Renal cortical epithelial cell (primary cell): Measurements from ENCODE around the gene FREY1. TPM values are rescaled to one million over a fixed set of nuclear protein-coding genes. Genes with fewer than 3 reads are reported as not detected.

Source experiments
- DNase-seq: peaks from one replicate; pipeline ENCODE4 v3.0.0-alpha.2; 2011; ENCODE audit warnings: low read depth
- total RNA-seq: library from RNA; depleted of rRNA; stranded (reverse); fragments of >200 nt; gene quantifications from 2 replicates; pipeline ENCODE4 v1.2.3, GENCODE V29; 2014

The FREY1 gene, protein sequence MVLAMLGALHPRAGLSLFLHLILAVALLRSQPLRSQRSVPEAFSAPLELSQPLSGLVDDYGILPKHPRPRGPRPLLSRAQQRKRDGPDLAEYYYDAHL
- total RNA-seq, result 0.70 TPM in 1 of 2 replicates, not detected in the other

GRCh38 chr11:45906965-45907611, at the start of gene FREY1:
Gene FREY1 (minus strand): TSS chr11:45907271. CDS start chr11:45907245, 26 bp downstream.
- DNase-seq, result no peak

- DNase-seq, result peak; percentile 6
These were observed 42.9 kb upstream of the FREY1 start for GRCh38 chr11:45949992-45950407.

DNA sequence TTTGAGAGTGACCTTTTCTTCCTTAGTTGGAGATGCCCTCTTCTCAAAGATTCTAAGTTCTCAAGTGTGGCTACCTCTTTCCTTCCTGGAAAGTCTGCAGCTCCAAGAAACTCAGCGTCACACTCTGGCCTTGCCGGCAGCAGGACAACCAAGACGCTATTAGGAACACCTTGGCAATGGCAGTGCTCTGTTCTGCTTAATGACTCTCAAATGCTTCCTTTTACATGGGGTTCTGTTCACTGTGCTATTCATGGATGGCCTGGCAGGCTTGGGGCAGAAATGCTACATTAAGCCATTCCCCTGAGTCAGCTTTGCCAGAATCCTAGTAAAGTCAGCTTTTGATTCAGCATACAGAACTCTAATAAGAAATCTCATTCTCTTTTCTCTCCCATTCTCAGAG, 41.3 kb upstream of the FREY1 start:
- peak; percentile 78 for DNase-seq

- no peak for DNase-seq
These were observed 40.8 kb upstream of the FREY1 start for GRCh38 chr11:45947885-45948284.

- no peak for DNase-seq
These were observed 38.4 kb upstream of the FREY1 start for GRCh38 chr11:45945397-45945999.

DNA sequence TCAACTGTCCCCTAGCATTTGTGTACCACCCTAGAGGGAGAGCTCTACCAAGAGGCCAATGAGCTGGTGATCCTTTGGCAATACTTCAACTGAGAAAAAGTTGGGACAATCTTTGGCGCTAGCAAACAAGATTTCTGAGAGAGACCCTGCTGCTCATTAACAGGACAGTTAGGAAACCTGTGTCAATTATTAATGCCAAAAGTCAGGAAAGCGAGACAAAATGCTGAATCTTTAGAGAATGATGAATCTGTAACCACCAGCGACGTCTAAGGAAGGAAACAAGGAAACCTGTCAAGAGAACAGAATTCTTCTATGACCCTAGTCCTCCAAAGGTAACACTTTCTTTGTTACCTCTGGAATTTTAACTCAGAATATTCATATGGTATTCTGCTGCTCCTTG, 35.3 kb upstream of the FREY1 start:
- DNase-seq, result peak; percentile 83

DNA sequence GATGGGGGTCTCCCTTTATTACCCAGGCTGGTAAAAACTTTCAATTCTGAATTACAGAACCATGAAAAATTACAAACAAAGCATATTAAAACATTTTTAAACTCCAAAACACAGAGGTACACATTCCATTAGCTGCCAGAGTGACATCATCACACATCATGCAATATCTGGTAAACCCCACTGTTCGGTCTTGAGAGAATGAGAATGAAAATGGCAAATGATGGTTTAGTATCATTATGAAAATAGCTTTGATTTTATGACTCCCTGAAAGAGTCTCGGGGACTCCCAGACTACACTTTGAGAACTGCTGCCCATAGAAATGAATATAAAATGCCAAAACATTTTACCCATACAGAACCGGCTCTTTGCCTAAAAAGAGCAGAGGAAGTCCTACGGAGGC, 34.2 kb upstream of the FREY1 start:
- DNase-seq, result no peak

GRCh38 chr11:45939836-45940235, 32.8 kb upstream of the FREY1 start:
- DNase-seq, result peak; percentile 31

GRCh38 chr11:45937916-45938315, 30.8 kb upstream of the FREY1 start:
- no peak for DNase-seq

DNA sequence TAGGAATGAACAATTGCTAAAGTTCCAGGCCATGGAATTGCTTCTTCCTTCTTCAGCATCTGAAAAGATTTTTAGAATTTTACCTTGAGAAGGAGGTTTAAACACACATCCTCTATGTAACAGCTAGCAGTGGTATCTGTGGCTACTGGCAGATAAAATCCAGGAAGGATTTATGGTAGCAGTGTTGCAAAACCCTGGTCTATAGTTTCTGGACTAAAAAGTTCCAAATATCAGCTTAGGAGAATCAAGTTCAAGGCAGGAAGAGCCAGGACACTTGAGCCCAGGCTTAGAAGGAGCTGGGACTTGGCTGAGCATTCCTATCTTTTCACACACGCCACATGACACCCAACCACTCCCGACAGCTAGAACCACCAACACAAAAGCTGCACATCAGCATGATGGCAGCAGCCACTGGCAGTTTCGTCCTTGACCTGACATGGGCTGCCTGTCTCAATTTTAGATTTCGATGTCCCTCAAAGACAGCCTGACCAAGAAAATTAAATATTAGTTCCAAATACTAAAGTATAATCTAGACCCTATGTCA, 29.5 kb upstream of the FREY1 start:
- DNase-seq, result no peak

DNA sequence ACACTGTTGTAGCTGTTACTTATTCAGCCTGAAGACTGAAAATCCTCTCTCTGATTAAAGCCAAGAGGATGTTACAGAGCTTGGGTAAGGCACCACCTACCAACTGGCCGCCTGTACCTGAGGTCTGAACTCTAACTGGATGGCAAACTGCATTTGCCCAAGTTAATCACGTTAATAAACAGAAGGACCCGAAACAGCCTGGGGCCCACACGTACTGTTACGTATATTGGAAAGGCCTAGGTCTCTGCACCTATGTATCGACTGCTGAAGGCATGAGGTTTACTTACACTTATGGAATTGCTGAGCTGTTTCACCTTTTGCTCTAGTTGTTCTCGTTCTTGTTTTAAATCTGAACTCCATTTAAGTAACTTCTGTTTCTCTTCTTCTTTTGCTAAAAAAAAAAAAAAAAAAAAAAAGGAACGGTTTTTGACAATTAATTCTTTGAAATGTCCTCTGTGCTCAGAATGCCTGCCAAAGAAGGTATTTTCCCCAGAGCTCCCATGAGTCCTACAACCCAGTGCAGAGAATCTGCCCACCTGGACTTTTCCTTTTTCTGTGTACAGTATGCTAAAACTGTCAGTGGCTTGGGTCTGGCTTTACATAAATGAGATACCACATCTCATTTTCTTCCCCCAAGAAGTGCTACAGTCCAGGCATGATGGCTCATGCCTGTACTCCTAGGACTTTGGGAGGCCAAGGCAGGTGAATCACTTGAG, 28.4 kb upstream of the FREY1 start:
- DNase-seq, result no peak

DNA sequence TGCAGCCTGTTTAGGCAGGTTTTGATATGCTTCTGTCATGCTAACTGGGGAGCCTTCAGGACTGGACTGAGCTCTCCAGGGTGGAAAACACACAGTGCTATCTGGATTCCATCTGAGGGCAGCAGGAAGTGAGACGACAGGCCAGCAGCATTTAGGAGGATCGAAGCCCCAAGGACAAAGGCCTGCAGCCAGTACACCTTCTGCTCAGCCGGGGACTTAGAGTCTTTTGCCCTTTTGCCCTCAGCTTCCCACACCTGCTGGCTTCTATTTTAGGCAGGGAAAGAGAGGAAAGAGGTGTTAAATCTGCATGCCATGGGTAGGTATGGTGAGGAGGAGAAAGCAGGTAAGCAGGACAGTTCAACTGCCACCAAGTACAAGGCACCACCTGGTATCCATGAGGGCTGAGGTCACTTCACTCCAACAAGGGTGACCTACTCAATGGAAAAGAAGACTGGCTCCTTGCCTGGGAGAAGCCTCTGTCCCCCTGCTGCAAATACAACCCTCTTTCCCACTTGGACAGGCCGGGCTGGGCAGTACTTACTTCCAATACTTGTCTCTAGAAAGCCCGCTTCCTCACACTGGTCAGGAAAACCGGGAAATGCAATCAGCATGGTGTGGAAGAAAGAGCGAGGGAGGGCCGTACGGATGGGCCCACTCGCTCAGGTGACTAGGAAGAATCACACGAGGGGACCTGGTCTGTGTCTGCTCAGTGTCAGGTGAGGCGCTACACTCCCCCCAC, 27.7 kb upstream of the FREY1 start:
- no peak for DNase-seq

DNA sequence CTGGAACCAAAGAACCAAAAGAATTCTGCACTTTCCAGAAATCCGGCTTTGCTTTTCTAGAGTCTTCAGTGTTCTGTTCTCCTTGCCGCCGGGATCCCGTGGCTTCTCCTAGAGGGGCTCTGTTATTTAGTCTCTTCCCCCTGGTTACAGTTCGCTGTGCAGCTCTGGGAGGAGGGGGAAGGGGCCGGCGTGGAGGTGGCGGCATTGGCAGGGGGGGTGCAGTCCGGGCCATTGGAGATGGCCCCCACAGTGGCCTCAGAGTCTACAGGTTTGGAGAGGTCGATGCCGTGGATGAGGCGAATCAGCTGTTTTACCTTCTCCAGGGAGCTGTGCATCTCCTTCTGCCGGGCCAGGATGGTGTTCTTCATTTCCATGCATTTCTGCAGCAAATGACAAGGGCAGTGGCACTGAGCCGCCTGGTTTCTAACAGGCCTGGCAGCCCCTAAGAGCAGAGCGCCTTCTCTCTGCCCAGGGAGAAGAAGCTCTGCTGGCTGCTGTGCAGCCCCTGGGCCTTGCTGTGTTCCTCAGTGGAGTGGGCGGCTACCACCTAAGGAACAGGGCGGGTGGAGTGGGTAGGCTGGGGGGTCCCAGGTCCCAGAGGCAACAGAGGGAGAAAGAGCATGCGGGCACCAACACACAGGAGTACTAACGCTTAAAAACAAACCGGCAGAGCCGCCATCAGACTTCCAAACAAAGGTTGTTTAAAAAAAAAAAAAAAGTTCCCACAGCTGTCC, 26.9 kb upstream of the FREY1 start:
- DNase-seq, result no peak

DNA sequence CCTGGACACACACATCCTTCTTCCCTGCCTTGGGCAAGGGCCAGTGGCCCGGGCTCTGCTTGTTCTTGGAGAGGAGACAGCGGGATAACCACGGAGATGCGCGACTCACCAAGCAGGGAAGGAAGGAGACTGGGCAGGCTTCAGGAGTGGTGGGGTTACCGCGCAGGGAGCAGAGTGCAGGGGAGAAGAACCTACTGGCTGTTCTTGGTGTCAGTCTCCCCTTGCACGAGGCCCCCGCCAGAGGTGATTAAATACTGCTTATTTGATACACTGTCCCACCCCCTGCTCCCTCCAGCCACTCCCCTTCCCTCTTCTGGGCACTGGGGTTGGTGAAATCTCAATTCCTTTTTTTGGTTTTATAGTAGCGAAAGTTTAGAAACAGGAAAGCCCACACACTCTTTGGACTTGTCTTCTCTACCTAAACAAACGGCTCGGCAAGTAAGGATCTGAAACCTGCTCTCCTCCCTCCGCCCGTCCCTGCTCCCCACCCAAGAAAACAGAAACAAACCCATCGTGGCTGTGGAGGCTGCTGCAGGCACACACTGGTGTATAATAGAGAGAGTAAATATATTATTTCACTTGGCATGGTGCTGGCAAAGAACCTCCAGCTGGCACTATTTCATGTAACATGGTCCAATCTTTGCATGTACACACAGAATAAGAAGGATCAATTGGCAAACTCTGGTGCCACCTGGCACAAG, 26.2 kb upstream of the FREY1 start:
- peak; percentile 25 for DNase-seq

GRCh38 chr11:45932217-45932616, 25.1 kb upstream of the FREY1 start:
- DNase-seq, result no peak

GRCh38 chr11:45931739-45932138, 24.7 kb upstream of the FREY1 start:
- DNase-seq, result no peak

DNA sequence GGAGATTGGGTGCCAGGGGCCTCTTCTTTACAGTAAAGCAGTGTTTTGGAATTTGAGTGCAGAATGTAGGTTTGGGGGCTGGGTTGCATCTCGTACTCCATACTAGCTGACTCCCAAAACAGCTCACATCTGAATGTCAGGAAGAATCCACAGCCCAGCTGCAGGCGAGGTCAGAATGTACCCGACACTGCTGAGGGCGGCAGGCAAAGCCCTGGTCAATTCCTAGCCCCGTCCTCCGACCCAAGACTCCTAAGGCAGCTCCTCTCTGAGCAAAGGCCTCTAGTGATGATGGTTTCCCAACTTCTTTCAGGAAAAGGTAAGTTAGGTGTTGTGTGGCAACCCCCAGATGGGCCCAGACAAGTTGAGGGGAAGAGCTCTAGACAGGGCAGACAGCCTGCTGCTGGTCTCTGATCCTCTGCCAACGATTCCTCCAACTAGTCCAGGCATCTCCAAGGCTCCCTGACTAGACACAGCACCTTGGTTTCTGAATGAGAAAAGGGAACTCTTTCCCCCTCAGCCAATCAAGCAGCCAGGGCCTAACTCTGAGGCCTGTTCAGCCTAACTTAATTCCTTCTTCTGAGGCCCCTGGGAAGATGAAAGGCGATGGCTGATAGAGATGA, 24.0 kb upstream of the FREY1 start:
- DNase-seq, result no peak

- no peak for DNase-seq
These were observed 23.1 kb upstream of the FREY1 start for GRCh38 chr11:45930031-45930794.

DNA sequence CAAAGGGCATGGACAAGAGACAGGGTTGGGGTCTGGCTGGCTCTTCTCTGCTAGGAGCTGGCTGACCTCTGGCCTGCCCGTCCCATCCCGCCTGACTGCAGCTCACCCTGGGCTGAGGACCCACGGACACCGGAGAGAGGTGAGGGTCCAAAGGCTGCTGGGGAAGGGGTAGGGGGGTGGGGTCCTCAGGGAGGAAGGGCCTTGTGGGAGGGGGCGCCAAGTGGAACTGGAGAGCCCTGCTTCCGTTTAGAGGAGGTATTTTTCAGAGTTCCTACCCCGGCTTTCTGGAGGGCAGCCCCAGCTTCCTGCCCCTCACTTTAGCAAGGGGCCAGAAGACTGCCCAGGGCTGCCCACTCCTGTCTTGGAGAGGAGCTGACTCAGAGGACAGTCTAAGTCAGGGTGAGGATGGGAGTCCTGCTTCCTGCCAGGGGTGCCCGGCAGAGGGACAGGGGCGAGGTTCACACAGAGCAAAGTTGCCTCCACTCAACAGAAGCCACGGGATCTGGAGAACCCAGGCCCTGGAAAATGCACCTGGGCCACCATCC, 22.5 kb upstream of the FREY1 start:
- no peak for DNase-seq
